BE2C (cell line): ENCODE data around the gene TPSAB1.
"Not testable (repeated sequence)": the region's sequence is repeated elsewhere in the genome, so short reads cannot be mapped to it uniquely, and the experiment has no call there.

Source experiments
- DNase-seq: peaks from one replicate; pipeline ENCODE4 v3.0.0-alpha.2; 2020
- H3K27me3 ChIP-seq: fragments of 250-450 bp; sonication (Bioruptor Pico); 2 replicates; pipeline ENCODE4 v1.5.1; 2020; ENCODE audit warnings: mild to moderate bottlenecking
- H3K36me3 ChIP-seq: fragments of 250-450 bp; sonication (Bioruptor Pico); 2 replicates; pipeline ENCODE4 v1.5.1; 2020; ENCODE audit warnings: mild to moderate bottlenecking
- H3K4me1 ChIP-seq: fragments of 250-450 bp; sonication (Bioruptor Pico); 2 replicates; pipeline ENCODE4 v1.5.1; 2020
- H3K4me3 ChIP-seq: 2 replicates; pipeline ENCODE4 v1.5.1; 2011; ENCODE audit warnings: low read depth, low read length
- H3K9me3 ChIP-seq: fragments of 250-450 bp; sonication (Bioruptor Pico); 2 replicates; pipeline ENCODE4 v1.5.1; 2020
- CTCF ChIP-seq: IDR thresholded peaks from 2 replicates; pipeline ENCODE4 v1.5.1; 2012; ENCODE audit warnings: mild to moderate bottlenecking, low read depth, low read length

The TPSAB1 gene

GRCh38 chr16:1231301-1231700 lies 9.2 kb upstream of the TPSAB1 start:
- not testable (repeated sequence) for H3K9me3 ChIP-seq, H3K36me3 ChIP-seq, DNase-seq, H3K4me3 ChIP-seq, H3K27me3 ChIP-seq, H3K4me1 ChIP-seq

- not testable (repeated sequence) for DNase-seq, H3K36me3 ChIP-seq, H3K9me3 ChIP-seq, H3K4me3 ChIP-seq, H3K4me1 ChIP-seq, H3K27me3 ChIP-seq
Measured at GRCh38 chr16:1232049-1232748, 8.3 kb upstream of the TPSAB1 start.

GRCh38 chr16:1236659-1237058 lies 3.8 kb upstream of the TPSAB1 start:
- not testable (repeated sequence) for H3K4me3 ChIP-seq, H3K4me1 ChIP-seq, H3K9me3 ChIP-seq, H3K27me3 ChIP-seq, DNase-seq, H3K36me3 ChIP-seq

GRCh38 chr16:1237990-1238389 lies 2.5 kb upstream of the TPSAB1 start:
- TF ChIP-seq CTCF = no peak
- H3K4me3 ChIP-seq = no peak overlapping the region
- H3K9me3 ChIP-seq = no peaks in the 10 kb centered on the region; the same call in 1 of the 2 replicates
- DNase-seq = no peak
- H3K4me1 ChIP-seq = no peaks in the 10 kb centered on the region; the same call in 1 of the 2 replicates
- peaks cover 5% of the 10 kb centered on the region; the same call in 1 of the 2 replicates for H3K27me3 ChIP-seq
- no peaks in the 10 kb centered on the region for H3K36me3 ChIP-seq

- H3K36me3 ChIP-seq, H3K4me1 ChIP-seq, H3K9me3 ChIP-seq, H3K27me3 ChIP-seq, H3K4me3 ChIP-seq: not testable (repeated sequence)
- peak; percentile 55 for DNase-seq
Measured at GRCh38 chr16:1238909-1239308, 1.6 kb upstream of the TPSAB1 start.

- H3K36me3 ChIP-seq, DNase-seq, H3K27me3 ChIP-seq, H3K4me3 ChIP-seq, H3K9me3 ChIP-seq, H3K4me1 ChIP-seq: not testable (repeated sequence)
Measured at GRCh38 chr16:1239575-1239974, 930 bp upstream of the TPSAB1 start.

- not testable (repeated sequence) for DNase-seq, H3K4me3 ChIP-seq, H3K9me3 ChIP-seq, H3K4me1 ChIP-seq, H3K36me3 ChIP-seq
- H3K27me3 ChIP-seq = peaks cover 19% of the 10 kb centered on the region
Measured at GRCh38 chr16:1241081-1241480, 576 bp downstream of the TPSAB1 start.

- not testable (repeated sequence) for H3K4me1 ChIP-seq, H3K4me3 ChIP-seq, DNase-seq, H3K36me3 ChIP-seq, H3K9me3 ChIP-seq
- peaks cover 32% of the 10 kb centered on the region for H3K27me3 ChIP-seq
Measured at GRCh38 chr16:1243363-1243762, 2.9 kb downstream of the TPSAB1 start.

- H3K9me3 ChIP-seq, H3K4me3 ChIP-seq, DNase-seq, H3K4me1 ChIP-seq, H3K36me3 ChIP-seq: not testable (repeated sequence)
- H3K27me3 ChIP-seq = peaks cover 32% of the 10 kb centered on the region
Measured at GRCh38 chr16:1243907-1244850, 3.7 kb downstream of the TPSAB1 start.

- no peak for DNase-seq
- H3K27me3 ChIP-seq = peaks cover 32% of the 10 kb centered on the region
- TF ChIP-seq CTCF = no peak
- H3K4me1 ChIP-seq = no peaks in the 10 kb centered on the region
- no peaks in the 10 kb centered on the region for H3K36me3 ChIP-seq
- H3K9me3 ChIP-seq = no peaks in the 10 kb centered on the region
- H3K4me3 ChIP-seq = no peak overlapping the region
Measured at GRCh38 chr16:1244881-1245280, 4.4 kb downstream of the TPSAB1 start.
